Measurements from ENCODE around the gene ARHGAP9. TPM values are rescaled to one million over a fixed set of nuclear protein-coding genes. Genes with fewer than 3 reads are reported as not detected.

Gene ARHGAP9
- total RNA-seq, 1 experiment from 2014 or later, result 3.6 TPM

DNA sequence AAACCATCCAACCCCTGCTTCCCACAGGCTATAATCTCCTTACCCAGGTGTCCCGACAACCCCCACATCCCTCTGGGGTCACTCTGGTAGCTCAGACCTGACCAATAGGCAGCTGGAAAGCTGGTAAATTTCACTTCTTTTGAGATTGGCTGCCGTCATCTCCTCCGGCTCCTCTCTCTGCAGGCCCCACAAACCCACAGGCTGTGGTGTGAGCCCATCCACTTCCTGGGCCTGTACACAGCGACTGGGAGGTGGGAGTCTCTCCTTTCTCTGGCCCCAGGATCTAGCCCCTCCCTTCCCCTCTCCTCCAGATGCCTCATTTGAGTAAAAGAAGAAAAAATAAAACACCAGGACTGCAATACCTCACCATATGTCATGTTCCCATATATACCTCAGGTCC, 44.4 kb downstream of the ARHGAP9 start (continued):
- TF ChIP-seq, protein P1, sequence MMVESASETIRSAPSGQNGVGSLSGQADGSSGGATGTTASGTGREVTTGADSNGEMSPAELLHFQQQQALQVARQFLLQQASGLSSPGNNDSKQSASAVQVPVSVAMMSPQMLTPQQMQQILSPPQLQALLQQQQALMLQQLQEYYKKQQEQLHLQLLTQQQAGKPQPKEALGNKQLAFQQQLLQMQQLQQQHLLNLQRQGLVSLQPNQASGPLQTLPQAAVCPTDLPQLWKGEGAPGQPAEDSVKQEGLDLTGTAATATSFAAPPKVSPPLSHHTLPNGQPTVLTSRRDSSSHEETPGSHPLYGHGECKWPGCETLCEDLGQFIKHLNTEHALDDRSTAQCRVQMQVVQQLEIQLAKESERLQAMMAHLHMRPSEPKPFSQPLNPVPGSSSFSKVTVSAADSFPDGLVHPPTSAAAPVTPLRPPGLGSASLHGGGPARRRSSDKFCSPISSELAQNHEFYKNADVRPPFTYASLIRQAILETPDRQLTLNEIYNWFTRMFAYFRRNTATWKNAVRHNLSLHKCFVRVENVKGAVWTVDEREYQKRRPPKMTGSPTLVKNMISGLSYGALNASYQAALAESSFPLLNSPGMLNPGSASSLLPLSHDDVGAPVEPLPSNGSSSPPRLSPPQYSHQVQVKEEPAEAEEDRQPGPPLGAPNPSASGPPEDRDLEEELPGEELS (CRISPR knock-in tag; IDR thresholded peaks at IDR 0.05), result no peak
- TF ChIP-seq TEAD4 (CRISPR knock-in tag; IDR thresholded peaks at IDR 0.05), result no peak
- TF ChIP-seq ZNF121 (CRISPR knock-in tag; IDR thresholded peaks at IDR 0.05), result no peak
- TF ChIP-seq, protein P2, sequence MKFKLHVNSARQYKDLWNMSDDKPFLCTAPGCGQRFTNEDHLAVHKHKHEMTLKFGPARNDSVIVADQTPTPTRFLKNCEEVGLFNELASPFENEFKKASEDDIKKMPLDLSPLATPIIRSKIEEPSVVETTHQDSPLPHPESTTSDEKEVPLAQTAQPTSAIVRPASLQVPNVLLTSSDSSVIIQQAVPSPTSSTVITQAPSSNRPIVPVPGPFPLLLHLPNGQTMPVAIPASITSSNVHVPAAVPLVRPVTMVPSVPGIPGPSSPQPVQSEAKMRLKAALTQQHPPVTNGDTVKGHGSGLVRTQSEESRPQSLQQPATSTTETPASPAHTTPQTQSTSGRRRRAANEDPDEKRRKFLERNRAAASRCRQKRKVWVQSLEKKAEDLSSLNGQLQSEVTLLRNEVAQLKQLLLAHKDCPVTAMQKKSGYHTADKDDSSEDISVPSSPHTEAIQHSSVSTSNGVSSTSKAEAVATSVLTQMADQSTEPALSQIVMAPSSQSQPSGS (CRISPR knock-in tag; IDR thresholded peaks at IDR 0.05; ENCODE audit: borderline replicate concordance, low read depth), result no peak
- TF ChIP-seq, protein P3, sequence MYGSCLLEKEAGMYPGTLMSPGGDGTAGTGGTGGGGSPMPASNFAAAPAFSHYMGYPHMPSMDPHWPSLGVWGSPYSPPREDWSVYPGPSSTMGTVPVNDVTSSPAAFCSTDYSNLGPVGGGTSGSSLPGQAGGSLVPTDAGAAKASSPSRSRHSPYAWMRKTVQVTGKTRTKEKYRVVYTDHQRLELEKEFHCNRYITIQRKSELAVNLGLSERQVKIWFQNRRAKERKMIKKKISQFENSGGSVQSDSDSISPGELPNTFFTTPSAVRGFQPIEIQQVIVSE (CRISPR knock-in tag; IDR thresholded peaks at IDR 0.05; ENCODE audit: borderline replicate concordance), result no peak
- TF ChIP-seq NFATC4 (CRISPR knock-in tag; IDR thresholded peaks at IDR 0.05), result no peak
- TF ChIP-seq, protein P4, sequence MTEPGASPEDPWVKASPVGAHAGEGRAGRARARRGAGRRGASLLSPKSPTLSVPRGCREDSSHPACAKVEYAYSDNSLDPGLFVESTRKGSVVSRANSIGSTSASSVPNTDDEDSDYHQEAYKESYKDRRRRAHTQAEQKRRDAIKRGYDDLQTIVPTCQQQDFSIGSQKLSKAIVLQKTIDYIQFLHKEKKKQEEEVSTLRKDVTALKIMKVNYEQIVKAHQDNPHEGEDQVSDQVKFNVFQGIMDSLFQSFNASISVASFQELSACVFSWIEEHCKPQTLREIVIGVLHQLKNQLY (CRISPR knock-in tag; IDR thresholded peaks at IDR 0.05), result no peak
- TF ChIP-seq, protein P5, sequence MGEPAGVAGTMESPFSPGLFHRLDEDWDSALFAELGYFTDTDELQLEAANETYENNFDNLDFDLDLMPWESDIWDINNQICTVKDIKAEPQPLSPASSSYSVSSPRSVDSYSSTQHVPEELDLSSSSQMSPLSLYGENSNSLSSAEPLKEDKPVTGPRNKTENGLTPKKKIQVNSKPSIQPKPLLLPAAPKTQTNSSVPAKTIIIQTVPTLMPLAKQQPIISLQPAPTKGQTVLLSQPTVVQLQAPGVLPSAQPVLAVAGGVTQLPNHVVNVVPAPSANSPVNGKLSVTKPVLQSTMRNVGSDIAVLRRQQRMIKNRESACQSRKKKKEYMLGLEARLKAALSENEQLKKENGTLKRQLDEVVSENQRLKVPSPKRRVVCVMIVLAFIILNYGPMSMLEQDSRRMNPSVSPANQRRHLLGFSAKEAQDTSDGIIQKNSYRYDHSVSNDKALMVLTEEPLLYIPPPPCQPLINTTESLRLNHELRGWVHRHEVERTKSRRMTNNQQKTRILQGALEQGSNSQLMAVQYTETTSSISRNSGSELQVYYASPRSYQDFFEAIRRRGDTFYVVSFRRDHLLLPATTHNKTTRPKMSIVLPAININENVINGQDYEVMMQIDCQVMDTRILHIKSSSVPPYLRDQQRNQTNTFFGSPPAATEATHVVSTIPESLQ (CRISPR knock-in tag; IDR thresholded peaks at IDR 0.05), result no peak

DNA sequence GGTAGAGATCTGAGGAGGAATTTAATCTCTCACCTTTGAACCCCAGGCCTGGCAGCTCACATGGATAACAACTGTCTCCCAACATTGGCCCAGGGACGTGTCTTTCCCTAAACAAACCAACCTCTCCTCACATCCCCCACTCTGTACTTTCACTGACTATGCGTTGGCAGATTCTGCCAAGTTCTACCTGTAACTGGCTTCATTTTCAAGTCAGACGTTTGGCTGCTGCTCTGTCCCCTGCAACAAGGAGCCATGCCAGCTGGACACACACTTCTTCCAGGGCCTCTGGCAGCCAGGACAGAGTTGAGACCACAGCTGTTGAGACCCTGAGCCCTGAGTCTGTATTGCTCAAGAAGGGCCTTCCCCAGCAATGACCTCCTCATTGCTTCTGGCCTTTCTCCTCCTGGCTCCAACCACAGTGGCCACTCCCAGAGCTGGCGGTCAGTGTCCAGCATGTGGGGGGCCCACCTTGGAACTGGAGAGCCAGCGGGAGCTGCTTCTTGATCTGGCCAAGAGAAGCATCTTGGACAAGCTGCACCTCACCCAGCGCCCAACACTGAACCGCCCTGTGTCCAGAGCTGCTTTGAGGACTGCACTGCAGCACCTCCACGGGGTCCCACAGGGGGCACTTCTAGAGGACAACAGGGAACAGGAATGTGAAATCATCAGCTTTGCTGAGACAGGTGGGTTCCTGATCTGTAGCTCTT, 45.0 kb downstream of the ARHGAP9 start, which contains the start of gene INHBC:
TSS of gene INHBC (plus strand) at position 268 of the 707 bp plus-strand sequence. CDS start at position 371, 103 bp downstream.
- Mint-ChIP-seq H3K4me1 (peaks cover 14% of the 10 kb centered on the region), H3K27me3 (ENCODE audit: low read depth) (no peaks in the 10 kb centered on the region; the same call in 1 of the 2 replicates), H3K27ac (no peak within 1 kb of the TSS), H3K4me3 (no peak within 1 kb of the TSS), H3K9me3 (no peaks in the 10 kb centered on the region), H3K36me3 (no peaks in the 10 kb centered on the region)
- ChIA-PET CTCF (interaction anchor here (0.8 to 4.1 kb wide), 5 partner anchors 10 to 192 kb away, joined by 3 to 18 read pairs (median 7); partner anchors contain the start of genes GLI1 and INHBE), POLR2A (interaction anchor here (2.0 kb wide), 1 partner anchor 20 kb away, joined by 7 read pairs; the partner anchor contains the start of gene INHBE)
- DNase-seq (ENCODE audit: low spot score) (peak; percentile 14), ATAC-seq (no peak)
- no peak for TF ChIP-seq NFATC4 (CRISPR knock-in tag; IDR thresholded peaks at IDR 0.05)
- no peak for TF ChIP-seq ELF4 (CRISPR knock-in tag; IDR thresholded peaks at IDR 0.05; ENCODE audit: low read depth)
- TF ChIP-seq, protein P4 (CRISPR knock-in tag; IDR thresholded peaks at IDR 0.05), result no peak
- no peak for TF ChIP-seq FOXJ3 (CRISPR knock-in tag; IDR thresholded peaks at IDR 0.05; ENCODE audit: borderline replicate concordance)
- TF ChIP-seq, protein P6, sequence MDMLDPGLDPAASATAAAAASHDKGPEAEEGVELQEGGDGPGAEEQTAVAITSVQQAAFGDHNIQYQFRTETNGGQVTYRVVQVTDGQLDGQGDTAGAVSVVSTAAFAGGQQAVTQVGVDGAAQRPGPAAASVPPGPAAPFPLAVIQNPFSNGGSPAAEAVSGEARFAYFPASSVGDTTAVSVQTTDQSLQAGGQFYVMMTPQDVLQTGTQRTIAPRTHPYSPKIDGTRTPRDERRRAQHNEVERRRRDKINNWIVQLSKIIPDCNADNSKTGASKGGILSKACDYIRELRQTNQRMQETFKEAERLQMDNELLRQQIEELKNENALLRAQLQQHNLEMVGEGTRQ (CRISPR knock-in tag; IDR thresholded peaks at IDR 0.05), result no peak
- TF ChIP-seq SMAD3 (CRISPR knock-in tag; IDR thresholded peaks at IDR 0.05; ENCODE audit: borderline replicate concordance), result no peak
- no peak for TF ChIP-seq ESRRA (CRISPR knock-in tag; IDR thresholded peaks at IDR 0.05; ENCODE audit: borderline replicate concordance)
- TF ChIP-seq, protein P7, sequence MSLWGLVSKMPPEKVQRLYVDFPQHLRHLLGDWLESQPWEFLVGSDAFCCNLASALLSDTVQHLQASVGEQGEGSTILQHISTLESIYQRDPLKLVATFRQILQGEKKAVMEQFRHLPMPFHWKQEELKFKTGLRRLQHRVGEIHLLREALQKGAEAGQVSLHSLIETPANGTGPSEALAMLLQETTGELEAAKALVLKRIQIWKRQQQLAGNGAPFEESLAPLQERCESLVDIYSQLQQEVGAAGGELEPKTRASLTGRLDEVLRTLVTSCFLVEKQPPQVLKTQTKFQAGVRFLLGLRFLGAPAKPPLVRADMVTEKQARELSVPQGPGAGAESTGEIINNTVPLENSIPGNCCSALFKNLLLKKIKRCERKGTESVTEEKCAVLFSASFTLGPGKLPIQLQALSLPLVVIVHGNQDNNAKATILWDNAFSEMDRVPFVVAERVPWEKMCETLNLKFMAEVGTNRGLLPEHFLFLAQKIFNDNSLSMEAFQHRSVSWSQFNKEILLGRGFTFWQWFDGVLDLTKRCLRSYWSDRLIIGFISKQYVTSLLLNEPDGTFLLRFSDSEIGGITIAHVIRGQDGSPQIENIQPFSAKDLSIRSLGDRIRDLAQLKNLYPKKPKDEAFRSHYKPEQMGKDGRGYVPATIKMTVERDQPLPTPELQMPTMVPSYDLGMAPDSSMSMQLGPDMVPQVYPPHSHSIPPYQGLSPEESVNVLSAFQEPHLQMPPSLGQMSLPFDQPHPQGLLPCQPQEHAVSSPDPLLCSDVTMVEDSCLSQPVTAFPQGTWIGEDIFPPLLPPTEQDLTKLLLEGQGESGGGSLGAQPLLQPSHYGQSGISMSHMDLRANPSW (CRISPR knock-in tag; conservative IDR thresholded peaks at IDR 0.05; ENCODE audit: low read depth), result no peak
- TF ChIP-seq ZNF121 (CRISPR knock-in tag; IDR thresholded peaks at IDR 0.05), result no peak
- TF ChIP-seq GTF2I (CRISPR knock-in tag; conservative IDR thresholded peaks at IDR 0.05), result no peak
- no peak for TF ChIP-seq FOXK1 (CRISPR knock-in tag; IDR thresholded peaks at IDR 0.05)
- TF ChIP-seq, protein P8, sequence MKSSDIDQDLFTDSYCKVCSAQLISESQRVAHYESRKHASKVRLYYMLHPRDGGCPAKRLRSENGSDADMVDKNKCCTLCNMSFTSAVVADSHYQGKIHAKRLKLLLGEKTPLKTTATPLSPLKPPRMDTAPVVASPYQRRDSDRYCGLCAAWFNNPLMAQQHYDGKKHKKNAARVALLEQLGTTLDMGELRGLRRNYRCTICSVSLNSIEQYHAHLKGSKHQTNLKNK (CRISPR knock-in tag; IDR thresholded peaks at IDR 0.05), result no peak
- no peak for TF ChIP-seq RORB (CRISPR knock-in tag; IDR thresholded peaks at IDR 0.05)
- TF ChIP-seq, protein P9, sequence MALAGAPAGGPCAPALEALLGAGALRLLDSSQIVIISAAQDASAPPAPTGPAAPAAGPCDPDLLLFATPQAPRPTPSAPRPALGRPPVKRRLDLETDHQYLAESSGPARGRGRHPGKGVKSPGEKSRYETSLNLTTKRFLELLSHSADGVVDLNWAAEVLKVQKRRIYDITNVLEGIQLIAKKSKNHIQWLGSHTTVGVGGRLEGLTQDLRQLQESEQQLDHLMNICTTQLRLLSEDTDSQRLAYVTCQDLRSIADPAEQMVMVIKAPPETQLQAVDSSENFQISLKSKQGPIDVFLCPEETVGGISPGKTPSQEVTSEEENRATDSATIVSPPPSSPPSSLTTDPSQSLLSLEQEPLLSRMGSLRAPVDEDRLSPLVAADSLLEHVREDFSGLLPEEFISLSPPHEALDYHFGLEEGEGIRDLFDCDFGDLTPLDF (CRISPR knock-in tag; IDR thresholded peaks at IDR 0.05), result no peak
